GM12878 (cell line): ENCODE measurements around the gene MFAP1. TPM values are rescaled to one million over a fixed set of nuclear protein-coding genes. Genes with fewer than 3 reads are reported as not detected.

Experiments used
- BCL11A ChIP-seq: IDR thresholded peaks from 2 replicates; pipeline ENCODE4 v1.6.1; 2011; ENCODE audit warnings: low read depth, low read length
- BHLHE40 ChIP-seq, 2 experiments: fragments of 450-650 bp in 1 of 2; IDR thresholded peaks; 2 replicates each; pipeline ENCODE4 v1.6.1; 2011 to 2017; ENCODE audit warnings: low read depth in 2 of 2, borderline replicate concordance in 1 of 2, improper control_type of control experiment in 1 of 2, low read length in 1 of 2, mild to moderate bottlenecking in 1 of 2
- CBX3 ChIP-seq: fragments of 200-600 bp; sonication (generic); IDR thresholded peaks from 2 replicates; pipeline ENCODE4 v1.6.1; 2016; ENCODE audit warnings: low read depth, borderline replicate concordance
- CREM ChIP-seq: IDR thresholded peaks from 2 replicates; pipeline ENCODE4 v1.6.1; 2014; ENCODE audit warnings: antibody characterized with exemption, low read depth
- DPF2 ChIP-seq: fragments of 450-650 bp; IDR thresholded peaks from 2 replicates; pipeline ENCODE4 v1.6.1; 2017; ENCODE audit warnings: mild to moderate bottlenecking
- EP300 ChIP-seq, 2 experiments: fragments of 150-350 bp in 1 of 2; IDR thresholded peaks; 2 replicates each; pipeline ENCODE4 v1.6.1; 2011 to 2012; ENCODE audit warnings: low read depth in 2 of 2, low read length in 2 of 2, borderline replicate concordance in 1 of 2, improper control_type of control experiment in 1 of 2, inconsistent platforms in 1 of 2; ENCODE audit not compliant: control insufficient read depth in 1 of 2
- EZH2 ChIP-seq: IDR thresholded peaks from 2 replicates; pipeline ENCODE4 v1.6.1; 2012; ENCODE audit warnings: low read depth, mild to moderate bottlenecking, control low read depth, inconsistent platforms, low read length, borderline replicate concordance; ENCODE audit not compliant: control insufficient read depth
- FOXK2 ChIP-seq: fragments of 450-650 bp; IDR thresholded peaks from 2 replicates; pipeline ENCODE4 v1.6.1; 2017; ENCODE audit warnings: mild to moderate bottlenecking, moderate library complexity
- JUND ChIP-seq: IDR thresholded peaks from 2 replicates; pipeline ENCODE4 v1.6.1; 2012; ENCODE audit warnings: low read depth, mild to moderate bottlenecking, low read length, improper control_type of control experiment, moderate library complexity
- MEF2A ChIP-seq: IDR thresholded peaks from 2 replicates; pipeline ENCODE4 v1.6.1; 2011; ENCODE audit warnings: low read depth, mild to moderate bottlenecking, low read length, moderate library complexity; ENCODE audit not compliant: insufficient read depth
- MTA2 ChIP-seq: fragments of 450-650 bp; IDR thresholded peaks from 2 replicates; pipeline ENCODE4 v1.6.1; 2016; ENCODE audit warnings: low read depth, mild to moderate bottlenecking, moderate library complexity
- NR2F1 ChIP-seq: fragments of 450-650 bp; conservative IDR thresholded peaks from 2 replicates; pipeline ENCODE4 v1.6.1; 2017; ENCODE audit warnings: mild to moderate bottlenecking
- NRF1 ChIP-seq: conservative IDR thresholded peaks from 2 replicates; pipeline ENCODE4 v1.6.1; 2011; ENCODE audit warnings: mild to moderate bottlenecking, low read depth, low read length, improper control_type of control experiment
- SIN3A ChIP-seq: IDR thresholded peaks from 2 replicates; pipeline ENCODE4 v1.6.1; 2012; ENCODE audit warnings: low read depth, low read length, improper control_type of control experiment
- SMARCA5 ChIP-seq: fragments of 450-650 bp; IDR thresholded peaks from 2 replicates; pipeline ENCODE4 v1.6.1; 2017; ENCODE audit warnings: mild to moderate bottlenecking
- SP1 ChIP-seq: IDR thresholded peaks from one replicate; pipeline ENCODE4 v1.6.1; 2011; ENCODE audit warnings: low read depth, low read length
- TARDBP ChIP-seq: IDR thresholded peaks from 2 replicates; pipeline ENCODE4 v1.6.1; 2016; ENCODE audit warnings: borderline replicate concordance
- TCF12 ChIP-seq: IDR thresholded peaks from 2 replicates; pipeline ENCODE4 v1.6.1; 2011; ENCODE audit warnings: low read depth, mild to moderate bottlenecking, low read length
- WRNIP1 ChIP-seq: IDR thresholded peaks from 2 replicates; pipeline ENCODE4 v1.6.1; 2011; ENCODE audit warnings: low read depth, low read length, improper control_type of control experiment, borderline replicate concordance
- YY1 ChIP-seq: IDR thresholded peaks from 2 replicates; pipeline ENCODE4 v1.6.1; 2011; ENCODE audit warnings: low read depth, mild to moderate bottlenecking, low read length
- ZNF207 ChIP-seq: fragments of 450-650 bp; IDR thresholded peaks from 2 replicates; pipeline ENCODE4 v1.6.1; 2014; ENCODE audit warnings: antibody characterized with exemption, mild to moderate bottlenecking, borderline replicate concordance
- ZNF384 ChIP-seq: IDR thresholded peaks from 2 replicates; pipeline ENCODE4 v1.6.1; 2012; ENCODE audit warnings: low read depth, mild to moderate bottlenecking, low read length, improper control_type of control experiment, borderline replicate concordance
- ZSCAN29 ChIP-seq: fragments of 450-650 bp; IDR thresholded peaks from 2 replicates; pipeline ENCODE4 v1.6.1; 2017; ENCODE audit warnings: mild to moderate bottlenecking, moderate library complexity
- polyA plus RNA-seq, 11 experiments: library from polyadenylated mRNA; depleted of rRNA in 4 of 11; unstranded in 6 of 11; stranded (reverse) in 5 of 11; fragments of >200 nt; fragmentation: Nextera tagmentation in 4 of 11; fragmentation: Illumina TruSeq in 1 of 11; extraction: Ambion mirVana in 4 of 11; extraction: Trizol in 1 of 11; gene quantifications; 1 replicate in 1 of 11; 2 replicates in 10 of 11; pipeline versions ENCODE4 v1.2.1 to v1.2.3, GENCODE V29; 2011 to 2016; ENCODE audit warnings: inconsistent platforms in 2 of 11, missing spikeins in 2 of 11, low read depth in 1 of 11
- total RNA-seq, 4 experiments: library from RNA; depleted of rRNA in 3 of 4; stranded (reverse); fragments of >200 nt in 3 of 4; fragmentation: Illumina TruSeq in 1 of 4; extraction: Trizol in 1 of 4; gene quantifications; 2 replicates each; pipeline versions ENCODE4 v1.2.1 to v1.2.3, GENCODE V29; 2013 to 2021
- TF ChIP-seq, protein P1 (sequence below): fragments of 450-650 bp; formaldehyde crosslinking; IDR thresholded peaks from 2 replicates; pipeline ENCODE4 v1.4.0; 2020; ENCODE audit warnings: mild to moderate bottlenecking, moderate library complexity
- TF ChIP-seq, protein P2 (sequence below): fragments of 150-350 bp; IDR thresholded peaks from 2 replicates; pipeline ENCODE4 v1.6.1; 2016; ENCODE audit warnings: low read depth, low read length

The MFAP1 gene
- total and polyA plus RNA-seq, 10 of the 15 experiments (the other 5 are each of a cell fraction or from before 2014, with no cell fraction given), result 24.5 to 67.3 (median 47.4) TPM

DNA sequence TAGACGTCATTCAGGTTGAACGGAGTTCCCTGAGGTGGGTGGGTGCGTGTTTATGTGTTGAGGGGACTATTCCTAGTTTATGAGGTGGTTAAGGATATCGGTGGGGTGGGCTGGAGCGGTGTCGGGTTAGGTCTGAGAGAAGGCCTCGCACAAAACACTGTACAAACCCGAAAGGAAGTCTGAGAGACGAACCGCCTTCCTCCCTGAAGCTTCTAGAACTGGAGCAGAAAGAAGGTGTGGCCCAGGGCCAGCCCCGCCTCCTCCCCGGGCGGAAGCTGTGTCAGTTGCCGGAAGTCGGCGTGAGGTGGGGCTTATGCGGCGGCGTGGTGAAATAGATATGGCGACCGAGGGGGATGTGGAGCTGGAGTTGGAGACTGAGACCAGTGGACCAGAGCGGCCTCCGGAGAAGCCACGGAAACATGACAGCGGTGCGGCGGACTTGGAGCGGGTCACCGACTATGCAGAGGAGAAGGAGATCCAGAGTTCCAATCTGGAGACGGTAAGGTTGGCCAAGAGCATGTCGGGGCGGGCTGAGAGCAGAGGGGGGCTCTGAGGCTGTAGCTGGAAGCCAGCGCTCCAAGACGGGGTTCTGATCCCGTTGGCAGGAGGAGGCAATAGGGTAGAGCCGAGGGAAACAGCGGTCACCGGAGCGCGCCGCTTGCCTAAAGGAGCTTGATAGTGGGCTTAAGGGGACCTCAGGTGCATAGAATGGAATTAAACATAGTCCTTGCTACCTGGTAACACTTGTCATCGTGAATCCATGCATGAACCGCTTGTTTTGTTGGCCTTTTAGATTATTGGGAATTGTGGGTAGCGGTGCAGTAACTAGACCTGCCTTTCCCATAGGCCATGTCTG is 24.0 kb downstream of the MFAP1 start, which contains the start of gene HYPK (continued):
- TF ChIP-seq FOXK2 (peak; percentile 34; the same call in 1 of the 2 replicates), TCF12 (peak; percentile 58; the same call in 1 of the 2 replicates), ZSCAN29 (no peak), SIN3A (peak; percentile 87; the same call in 1 of the 2 replicates), NR2F1 (no peak), MEF2A (no peak), BCL11A (no peak), WRNIP1 (0 out of 2 replicates have a peak, but pooled peaks have one; percentile 39), EZH2 (no peak), ZNF384 (no peak), EP300 (IDR thresholded peaks at IDR 0.05; ENCODE audit: borderline replicate concordance in 1 of 2, control insufficient read depth in 1 of 2, low read depth in 2 of 2, low read length in 2 of 2) (peak in 1 of 2 experiments; percentile 35; a peak in 2 of 4 replicates), NRF1 (no peak), SP1 (no peak), ZNF207 (no peak), CBX3 (no peak), YY1 (peak; percentile 94), CREM (0 out of 2 replicates have a peak, but pooled peaks have one; percentile 52), MTA2 (peak; percentile 7; the same call in 1 of the 2 replicates), BHLHE40 (IDR thresholded peaks at IDR 0.05; ENCODE audit: borderline replicate concordance in 1 of 2, low read depth in 2 of 2, low read length in 1 of 2) (no peak), SMARCA5 (no peak), TARDBP (no peak), DPF2 (no peak), JUND (no peak)
- TF ChIP-seq, protein P1, sequence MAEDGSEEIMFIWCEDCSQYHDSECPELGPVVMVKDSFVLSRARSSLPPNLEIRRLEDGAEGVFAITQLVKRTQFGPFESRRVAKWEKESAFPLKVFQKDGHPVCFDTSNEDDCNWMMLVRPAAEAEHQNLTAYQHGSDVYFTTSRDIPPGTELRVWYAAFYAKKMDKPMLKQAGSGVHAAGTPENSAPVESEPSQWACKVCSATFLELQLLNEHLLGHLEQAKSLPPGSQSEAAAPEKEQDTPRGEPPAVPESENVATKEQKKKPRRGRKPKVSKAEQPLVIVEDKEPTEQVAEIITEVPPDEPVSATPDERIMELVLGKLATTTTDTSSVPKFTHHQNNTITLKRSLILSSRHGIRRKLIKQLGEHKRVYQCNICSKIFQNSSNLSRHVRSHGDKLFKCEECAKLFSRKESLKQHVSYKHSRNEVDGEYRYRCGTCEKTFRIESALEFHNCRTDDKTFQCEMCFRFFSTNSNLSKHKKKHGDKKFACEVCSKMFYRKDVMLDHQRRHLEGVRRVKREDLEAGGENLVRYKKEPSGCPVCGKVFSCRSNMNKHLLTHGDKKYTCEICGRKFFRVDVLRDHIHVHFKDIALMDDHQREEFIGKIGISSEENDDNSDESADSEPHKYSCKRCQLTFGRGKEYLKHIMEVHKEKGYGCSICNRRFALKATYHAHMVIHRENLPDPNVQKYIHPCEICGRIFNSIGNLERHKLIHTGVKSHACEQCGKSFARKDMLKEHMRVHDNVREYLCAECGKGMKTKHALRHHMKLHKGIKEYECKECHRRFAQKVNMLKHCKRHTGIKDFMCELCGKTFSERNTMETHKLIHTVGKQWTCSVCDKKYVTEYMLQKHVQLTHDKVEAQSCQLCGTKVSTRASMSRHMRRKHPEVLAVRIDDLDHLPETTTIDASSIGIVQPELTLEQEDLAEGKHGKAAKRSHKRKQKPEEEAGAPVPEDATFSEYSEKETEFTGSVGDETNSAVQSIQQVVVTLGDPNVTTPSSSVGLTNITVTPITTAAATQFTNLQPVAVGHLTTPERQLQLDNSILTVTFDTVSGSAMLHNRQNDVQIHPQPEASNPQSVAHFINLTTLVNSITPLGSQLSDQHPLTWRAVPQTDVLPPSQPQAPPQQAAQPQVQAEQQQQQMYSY (CRISPR knock-in tag), result no peak
- TF ChIP-seq, protein P2, sequence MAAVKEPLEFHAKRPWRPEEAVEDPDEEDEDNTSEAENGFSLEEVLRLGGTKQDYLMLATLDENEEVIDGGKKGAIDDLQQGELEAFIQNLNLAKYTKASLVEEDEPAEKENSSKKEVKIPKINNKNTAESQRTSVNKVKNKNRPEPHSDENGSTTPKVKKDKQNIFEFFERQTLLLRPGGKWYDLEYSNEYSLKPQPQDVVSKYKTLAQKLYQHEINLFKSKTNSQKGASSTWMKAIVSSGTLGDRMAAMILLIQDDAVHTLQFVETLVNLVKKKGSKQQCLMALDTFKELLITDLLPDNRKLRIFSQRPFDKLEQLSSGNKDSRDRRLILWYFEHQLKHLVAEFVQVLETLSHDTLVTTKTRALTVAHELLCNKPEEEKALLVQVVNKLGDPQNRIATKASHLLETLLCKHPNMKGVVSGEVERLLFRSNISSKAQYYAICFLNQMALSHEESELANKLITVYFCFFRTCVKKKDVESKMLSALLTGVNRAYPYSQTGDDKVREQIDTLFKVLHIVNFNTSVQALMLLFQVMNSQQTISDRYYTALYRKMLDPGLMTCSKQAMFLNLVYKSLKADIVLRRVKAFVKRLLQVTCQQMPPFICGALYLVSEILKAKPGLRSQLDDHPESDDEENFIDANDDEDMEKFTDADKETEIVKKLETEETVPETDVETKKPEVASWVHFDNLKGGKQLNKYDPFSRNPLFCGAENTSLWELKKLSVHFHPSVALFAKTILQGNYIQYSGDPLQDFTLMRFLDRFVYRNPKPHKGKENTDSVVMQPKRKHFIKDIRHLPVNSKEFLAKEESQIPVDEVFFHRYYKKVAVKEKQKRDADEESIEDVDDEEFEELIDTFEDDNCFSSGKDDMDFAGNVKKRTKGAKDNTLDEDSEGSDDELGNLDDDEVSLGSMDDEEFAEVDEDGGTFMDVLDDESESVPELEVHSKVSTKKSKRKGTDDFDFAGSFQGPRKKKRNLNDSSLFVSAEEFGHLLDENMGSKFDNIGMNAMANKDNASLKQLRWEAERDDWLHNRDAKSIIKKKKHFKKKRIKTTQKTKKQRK, result no peak
